HG03103 (cell line): ENCODE data around the gene DMRT1.

Experiments used
- ATAC-seq: cut with Tn5 transposase; IDR thresholded peaks from one replicate; pipeline ENCODE4 v1.9.1; 2021; ENCODE audit warnings: low read depth; ENCODE audit not compliant: unreplicated experiment

Gene DMRT1

DNA sequence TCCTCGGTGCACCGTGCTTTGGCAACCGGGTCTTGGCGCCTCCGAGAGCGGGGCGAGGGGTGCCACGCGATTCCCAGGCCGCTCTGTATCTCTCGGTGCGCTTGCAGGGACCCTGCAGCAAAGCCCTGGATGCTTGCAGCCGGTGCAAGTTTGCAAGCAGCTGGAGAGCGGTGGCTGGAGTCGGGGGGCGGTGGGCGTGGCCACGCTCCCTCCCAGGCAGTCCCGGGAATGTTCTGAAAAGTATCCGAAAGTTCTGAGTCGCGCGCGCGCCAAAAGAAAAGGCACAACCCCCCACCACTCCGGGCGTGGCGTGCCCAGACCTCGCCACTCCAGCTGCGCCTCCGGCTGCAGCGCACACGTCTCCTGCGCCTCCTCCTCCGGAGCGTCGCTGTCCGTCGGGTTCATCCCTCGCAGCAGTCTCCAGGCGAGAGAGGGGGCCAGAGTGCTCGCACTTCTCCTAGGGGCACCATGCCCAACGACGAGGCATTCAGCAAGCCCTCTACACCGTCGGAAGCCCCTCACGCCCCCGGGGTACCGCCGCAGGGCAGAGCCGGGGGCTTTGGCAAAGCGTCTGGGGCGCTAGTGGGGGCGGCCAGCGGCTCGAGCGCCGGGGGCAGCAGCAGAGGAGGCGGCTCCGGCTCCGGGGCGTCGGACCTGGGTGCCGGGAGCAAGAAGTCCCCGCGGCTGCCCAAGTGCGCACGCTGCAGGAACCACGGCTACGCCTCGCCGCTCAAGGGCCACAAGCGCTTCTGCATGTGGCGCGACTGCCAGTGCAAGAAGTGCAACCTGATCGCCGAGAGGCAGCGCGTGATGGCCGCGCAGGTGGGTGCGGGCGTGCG, at the start of gene DMRT1:
DMRT1 (plus strand) TSS at position 327 of the 839 bp plus-strand sequence; CDS start at position 469, 142 bp downstream.
- no peak for ATAC-seq

DNA sequence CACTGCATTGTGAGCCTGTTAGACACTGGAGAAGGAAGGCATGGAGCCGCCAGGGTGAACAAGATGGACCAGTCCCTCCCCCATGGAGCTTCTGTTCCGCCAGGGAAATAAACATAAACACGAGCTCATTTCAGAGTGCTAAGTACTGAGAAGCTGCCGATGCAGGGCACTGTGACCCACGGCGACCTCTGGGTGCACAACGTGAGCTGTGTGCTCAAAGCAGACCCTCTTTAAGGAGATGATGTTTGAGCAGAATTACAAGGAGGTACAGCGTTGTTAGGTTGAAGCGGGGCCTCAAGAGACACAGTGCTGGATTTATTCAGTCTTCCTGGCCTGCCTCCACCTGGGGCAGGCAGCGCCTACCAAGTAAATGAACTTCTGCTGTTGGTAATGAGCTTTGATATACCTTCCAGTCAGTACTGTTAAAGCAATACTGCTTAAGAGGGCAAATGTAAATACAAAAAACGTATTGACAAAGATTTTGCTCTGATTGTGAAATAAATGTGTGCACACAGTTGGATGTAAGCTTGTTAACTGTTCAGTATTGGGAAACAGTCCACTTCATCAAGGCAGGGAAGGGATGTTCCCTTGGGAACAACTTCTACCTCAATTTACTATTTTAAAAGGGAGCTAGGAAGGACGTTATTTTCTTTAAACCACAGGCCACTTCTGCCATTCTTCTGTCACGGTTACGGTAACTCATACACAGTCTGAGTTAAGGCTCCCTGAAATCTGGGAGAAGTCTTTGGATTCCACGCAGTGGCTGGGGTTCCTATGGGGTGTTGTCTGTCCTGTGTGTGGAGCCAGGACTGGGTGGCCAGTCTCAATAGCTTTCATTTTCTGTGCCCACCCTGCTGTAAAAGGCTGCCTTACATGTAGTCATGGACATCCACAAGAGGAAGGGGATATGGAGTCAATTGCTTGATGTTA, 48.9 kb upstream of the DMRT1 start:
- no peak for ATAC-seq

DNA sequence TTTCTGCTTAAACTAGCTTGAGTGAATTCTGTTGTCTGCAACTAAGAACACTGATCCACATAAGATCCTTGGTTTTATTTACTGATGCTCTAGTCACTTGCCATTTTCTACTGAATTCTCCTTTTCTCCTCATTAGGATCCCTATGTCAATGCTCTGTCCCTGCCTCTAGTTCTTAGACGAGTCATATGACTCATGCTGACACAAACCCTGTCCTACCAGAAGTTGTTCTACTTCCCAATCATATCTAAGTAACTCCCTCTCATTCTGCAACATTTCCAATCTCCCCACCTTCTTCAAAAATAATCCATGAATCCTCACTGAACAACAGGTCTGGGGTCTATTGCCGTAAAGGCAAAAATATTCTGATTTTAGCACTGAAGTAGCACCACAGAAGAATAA, 47.1 kb upstream of the DMRT1 start:
- ATAC-seq, result no peak

DNA sequence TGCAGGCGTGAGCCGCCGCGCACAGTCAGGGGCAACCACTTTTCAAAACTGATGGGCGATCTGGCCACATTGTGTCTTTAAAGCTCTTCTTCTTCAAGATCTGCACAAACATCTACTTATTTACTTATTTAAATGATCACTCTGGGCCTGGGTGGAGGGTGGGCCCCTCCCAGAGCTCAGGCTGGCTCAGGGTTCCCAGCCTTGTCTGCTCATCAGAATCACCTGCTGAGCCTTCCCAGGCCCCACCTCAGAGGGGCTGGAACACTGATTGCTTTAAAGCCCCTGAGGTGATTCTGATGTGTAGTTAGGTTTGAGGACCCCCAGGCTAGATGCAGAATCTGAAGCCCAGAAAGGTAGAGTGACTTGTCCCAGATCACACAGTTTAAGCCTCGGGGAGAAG, 45.6 kb upstream of the DMRT1 start:
- no peak for ATAC-seq

DNA sequence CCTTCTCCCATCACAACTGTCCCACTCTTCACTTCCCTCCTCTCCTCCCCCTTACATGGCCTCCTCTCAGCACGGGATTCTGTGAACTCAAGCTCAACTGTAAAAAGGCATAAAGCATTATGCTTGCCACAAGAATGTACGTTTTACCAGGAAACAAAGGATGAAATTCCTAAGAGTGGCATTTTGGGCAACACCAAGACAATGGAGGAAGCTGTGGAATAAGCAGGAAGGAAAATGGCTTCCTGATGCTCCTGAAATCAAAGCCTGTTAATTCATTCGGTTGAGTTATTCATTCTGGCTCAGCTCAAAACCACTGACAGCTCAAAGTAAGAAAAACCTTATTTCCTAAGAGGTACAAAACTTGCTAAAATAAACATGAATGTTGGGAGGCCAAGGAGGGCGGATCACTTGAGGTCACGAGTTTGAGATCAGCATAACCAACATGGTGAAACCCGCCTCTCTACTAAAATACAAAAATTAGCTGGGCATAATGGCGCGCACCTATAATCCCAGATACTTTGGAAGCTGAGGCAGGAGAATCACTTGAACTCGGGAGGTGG, 40.8 kb upstream of the DMRT1 start:
- no peak for ATAC-seq

DNA sequence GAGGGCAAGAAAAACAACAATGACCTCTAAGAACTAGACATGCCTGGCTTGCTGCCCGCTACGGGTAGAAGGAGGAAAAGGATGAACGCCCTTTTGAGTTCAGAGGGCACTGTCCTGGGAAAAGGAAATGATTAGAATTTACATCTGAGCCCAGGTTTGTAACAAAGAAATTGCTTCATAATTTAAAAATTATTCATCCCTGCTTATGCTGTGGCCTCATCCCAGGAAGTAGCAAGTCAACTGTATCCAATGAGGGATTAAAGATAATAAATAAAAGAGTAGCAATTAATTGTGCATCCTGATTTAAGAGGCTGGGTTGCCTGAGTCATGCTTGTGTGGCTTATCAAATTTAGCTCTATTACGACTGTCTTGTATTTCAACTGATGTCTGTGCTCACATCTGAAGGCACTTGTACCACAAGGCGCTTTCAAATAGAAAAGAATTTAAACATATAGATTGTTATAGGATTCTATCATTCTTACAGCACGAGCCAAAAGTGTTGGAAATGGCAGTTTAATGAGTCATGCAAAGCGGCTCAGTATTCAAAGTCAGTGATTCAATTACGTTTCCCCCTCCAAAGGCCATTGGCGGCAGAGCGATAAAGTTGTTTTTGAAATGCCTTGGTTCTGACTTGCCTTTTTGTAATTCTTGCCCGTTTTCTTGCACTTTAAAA, 40.0 kb upstream of the DMRT1 start:
- ATAC-seq, result no peak

DNA sequence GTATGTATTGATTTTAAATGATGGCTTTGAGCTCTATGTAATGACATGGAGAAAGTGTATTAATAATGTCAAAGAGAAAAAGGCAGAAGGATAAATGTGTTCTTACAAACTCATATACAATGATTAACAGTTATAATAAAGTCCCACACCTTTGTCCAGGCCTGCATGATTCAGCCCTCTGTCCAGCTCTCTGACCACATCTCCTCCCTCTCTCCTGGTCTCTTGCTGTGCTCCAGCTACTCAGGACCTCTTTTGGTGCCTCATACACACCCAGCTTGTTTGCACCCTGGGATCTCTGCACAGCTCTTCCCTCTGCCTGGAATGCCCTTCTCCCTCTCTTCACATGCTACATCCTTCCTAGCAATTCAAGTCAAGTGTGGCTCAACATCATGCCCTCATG, 37.5 kb upstream of the DMRT1 start:
- ATAC-seq, result no peak

DNA sequence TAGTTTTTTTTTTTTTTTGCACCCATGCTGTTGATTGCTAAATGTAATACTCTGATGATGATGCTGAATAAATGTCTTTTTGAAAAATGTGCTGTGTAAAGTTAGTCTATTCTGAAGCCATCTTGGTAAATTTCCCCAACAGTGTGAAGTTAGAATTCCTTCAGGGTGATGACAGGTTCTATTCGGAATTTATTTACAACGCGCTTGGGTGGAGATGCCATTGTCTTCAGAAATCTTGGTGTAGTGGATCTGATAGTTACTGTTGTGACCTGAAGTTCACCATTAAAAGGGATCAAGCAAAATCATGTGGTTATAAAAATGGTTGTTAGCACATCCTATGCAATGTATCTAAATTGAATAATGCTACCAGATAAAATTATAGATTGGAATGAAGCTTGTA, 36.3 kb upstream of the DMRT1 start:
- ATAC-seq, result no peak

DNA sequence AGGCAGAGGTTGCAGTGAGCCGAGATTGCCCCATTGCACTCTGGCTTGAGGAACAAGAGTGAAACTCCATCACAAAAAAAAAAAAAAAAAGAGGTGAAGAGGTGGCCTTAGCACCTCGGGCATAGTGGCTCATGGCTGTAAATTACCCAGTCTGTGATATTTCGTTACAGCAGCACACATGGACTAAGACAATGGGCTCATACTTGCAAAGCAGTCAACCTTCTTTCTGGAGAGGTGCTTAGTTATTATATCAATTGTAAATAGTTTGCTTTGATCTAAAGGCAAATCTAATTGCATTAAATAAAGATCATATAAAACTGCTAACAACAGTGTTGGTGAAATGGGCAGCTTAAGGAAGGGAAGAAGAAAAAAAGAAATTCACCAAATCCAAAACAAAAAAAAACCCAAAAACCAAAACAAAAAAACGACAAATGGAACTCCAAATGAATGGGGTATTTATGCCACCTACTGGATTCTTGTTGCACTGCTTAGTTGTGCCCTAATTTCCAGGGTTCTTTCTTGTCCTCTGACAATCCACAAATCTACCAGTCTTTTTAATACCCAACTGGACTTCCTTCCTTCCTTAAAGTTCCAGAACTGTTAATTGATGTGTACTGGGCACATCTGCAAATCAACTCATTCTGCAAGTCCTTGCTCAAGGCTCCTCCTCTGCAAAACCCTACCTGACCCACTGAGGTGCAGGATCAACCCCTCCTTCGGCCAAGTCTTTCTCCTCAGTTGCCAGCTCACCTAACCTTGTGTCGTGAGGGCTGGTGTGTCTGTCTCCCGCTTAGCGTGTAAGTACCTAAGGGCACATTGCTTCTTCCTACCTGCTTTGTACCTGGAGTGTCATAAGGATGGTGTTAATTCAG, 35.0 kb upstream of the DMRT1 start:
- no peak for ATAC-seq

DNA sequence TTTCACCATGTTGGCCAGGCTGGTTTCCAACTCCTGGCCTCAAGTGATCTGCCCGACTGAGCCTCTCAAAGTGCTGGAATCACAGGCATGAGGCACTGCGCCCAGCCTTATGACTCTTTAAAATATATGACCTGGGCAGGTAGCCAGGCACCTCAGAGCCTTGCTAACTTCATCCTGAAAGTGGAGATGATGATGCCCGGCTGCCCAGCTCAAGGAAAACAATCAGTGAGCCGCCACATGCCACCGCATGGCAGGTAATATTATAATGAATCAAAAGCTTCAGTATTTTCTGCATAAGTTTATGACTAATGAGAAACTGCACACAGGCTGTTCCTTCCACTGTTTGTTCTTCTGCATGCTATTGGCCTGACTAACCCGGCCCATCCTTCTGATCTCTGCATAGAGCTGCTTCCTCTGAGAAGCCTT, 30.4 kb upstream of the DMRT1 start:
- ATAC-seq, result no peak

DNA sequence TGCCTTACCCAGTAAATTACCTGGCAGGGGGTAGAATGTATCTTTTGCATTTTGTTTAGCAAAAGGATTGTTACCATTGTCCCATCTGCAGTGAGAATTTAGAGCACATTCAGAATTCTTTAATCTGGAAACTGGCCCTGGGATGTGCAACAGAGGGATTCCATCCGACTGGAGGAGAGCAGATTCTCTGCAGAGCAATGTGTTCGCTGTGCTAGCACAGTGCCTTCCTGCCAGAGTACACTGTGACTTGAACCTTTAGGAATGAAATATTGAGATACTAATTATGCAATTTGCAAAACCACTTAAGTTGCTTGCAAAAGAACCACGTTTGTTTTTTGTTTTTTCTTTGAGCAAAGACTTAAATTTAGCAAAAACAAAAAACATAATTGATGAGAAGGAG, 22.5 kb upstream of the DMRT1 start:
- no peak for ATAC-seq

DNA sequence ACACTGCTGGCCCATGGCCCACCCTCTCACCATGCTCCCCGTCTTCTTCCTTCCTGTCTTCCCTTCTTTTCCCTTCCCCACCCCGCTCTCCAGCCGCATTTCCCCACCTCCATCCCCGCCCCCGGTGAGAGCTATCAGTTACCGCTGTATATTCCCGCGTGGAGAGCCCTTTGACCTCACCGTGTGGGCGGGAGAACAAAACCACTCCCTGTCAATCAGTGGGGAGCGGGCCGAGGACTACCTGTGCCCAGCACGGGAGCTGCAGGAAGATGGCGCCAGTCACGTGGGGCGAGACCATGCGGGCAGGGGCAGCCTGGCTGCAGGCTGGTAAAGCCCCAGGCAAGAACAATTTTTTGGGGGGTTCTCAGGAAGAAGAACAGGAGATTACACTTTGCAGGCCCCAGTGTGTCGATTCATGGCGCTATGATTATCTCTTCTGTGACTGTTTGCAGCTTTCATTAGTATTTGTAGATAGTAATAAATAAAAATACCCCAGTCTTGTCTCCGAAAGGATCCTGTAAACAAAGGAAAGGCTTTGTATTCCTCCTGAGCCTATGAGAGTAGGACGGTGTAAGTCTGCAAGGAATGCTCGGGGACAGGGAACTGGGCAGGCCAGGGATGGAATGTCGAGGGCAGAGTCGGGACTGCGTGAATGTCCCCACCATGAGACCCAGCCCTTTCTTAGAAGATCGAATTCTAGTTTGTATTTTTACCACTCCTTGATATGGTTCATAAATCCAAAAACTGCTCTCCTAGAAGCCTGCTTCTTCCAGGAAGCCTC, 14.8 kb upstream of the DMRT1 start:
- ATAC-seq, result no peak

DNA sequence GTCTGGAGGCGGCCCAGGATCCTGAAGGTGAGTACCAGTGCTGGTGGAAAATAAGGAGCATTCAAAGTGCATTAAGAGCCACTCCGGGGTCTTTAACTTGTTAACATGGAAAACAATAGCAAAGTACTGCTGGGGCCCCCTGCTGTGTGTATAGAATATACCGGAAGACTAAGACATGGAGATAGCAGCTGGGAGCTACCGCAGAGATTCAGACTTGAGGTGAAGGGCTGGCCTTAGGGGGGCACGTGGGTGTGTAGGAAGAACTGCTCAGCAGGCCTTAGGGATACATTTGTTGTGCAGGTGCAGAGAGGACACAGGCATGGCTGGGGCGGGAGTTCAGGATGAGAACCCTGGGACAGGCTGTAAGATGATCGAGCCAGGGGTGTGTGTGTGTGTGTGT, 1.2 kb upstream of the DMRT1 start:
- no peak for ATAC-seq

DNA sequence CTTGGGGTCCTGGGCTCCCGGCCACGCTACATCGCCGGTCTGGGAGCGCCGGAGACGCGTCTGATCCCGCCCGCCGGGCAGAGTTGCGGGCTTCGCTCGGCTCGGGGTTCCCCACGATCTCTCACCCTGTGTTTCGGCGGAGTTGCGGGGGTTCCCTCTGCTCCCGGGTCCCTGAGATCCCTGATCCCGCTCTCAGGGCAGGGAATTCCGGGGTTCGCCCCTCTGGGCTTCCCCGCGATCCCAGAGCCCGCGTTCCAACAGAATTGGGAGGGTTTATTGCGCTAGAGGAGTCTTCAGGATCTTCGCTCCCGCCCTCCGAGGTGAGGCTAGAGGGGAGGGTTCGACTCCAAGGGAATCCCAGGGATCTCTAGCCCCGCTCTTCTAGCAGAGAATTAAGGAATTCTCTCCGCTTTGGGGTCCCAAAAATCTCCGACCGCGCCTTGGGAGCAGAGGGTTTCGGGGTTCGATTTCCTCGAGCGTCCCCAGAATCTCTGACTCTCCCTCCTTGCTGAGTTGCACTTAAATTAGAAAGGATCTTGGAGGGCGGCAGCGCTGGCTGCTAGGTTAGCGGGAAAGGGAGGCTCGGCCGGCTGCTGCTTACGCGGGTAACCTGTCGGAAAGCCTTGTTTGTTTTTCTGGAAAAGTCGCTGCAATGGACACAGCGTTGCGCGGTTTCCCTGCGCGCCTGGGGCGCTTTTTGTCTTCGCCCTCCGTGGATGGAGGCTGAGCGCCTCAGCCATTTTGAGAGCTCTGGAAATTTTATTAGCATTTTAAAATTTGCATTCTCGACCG, 1.3 kb downstream of the DMRT1 start:
- no peak for ATAC-seq

DNA sequence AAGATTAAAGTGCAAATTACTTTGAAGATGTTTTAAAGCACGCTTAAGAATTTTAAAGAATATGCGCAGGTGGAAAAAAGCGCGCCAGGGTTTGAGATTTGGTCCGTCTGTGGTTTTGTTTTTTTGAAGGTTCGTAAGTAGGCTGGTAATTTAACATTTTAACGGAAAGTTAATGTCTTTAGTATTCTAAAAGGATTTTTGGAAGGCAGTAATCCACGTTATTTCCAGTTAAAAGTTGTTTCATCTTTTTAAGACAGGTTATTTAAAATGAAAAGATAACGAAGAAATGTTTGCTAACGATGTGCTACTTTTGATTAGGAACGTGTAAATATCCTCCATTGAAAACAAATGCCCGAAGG, 1.9 kb downstream of the DMRT1 start:
- no peak for ATAC-seq

DNA sequence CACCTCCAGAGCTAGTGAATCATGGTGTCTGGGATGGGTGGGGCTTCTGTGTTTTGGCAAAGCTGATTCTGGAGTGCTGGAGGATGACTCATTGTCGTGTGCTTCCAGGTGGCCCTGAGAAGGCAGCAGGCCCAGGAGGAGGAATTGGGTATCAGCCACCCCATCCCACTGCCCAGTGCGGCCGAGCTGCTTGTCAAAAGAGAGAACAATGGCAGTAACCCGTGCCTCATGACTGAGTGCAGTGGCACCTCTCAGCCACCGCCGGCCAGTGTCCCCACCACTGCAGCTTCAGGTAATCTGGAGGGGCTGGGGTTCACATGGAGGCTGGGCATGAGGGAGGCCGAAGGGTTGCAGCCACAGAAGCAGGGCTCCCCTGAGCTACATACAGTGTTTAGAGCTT, 5.4 kb downstream of the DMRT1 start:
- no peak for ATAC-seq

DNA sequence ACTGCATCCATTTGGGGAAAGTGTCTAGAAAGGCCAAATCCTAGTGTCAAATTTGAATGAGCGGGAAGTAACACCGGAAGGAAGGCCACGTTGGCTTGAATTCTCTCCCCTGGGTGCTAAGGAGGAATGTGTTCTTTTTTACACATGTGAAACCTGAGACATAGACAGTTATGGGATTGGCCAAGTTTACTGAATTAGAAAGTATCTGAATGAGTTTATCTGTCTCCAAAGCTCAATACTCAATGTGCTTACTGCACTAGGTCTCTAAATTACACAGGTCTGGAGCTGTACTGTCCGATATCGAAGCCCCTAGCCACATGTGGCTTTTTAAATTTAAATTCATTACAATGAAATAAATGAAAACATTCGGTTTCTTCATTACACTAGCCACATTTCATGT, 6.0 kb downstream of the DMRT1 start:
- peak; percentile 85 for ATAC-seq

DNA sequence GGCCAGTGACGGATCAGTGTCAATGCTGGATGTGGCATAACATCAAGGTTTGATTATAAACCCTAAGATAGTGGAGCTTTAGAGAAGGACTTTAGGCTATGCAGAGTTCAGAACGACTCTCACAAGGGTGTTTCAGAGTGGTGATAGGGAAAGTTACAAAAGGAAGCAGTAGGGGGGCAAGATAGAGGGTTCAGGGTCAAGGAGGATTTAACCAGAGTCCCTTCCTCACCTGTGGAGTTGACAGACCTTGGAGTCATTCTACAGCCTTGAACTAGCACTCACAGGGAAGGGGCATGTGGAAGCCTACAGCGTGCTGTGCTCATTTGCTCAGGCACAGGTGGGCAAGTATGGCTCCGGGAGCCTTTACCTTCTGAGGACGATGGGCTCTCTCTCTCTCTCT, 7.9 kb downstream of the DMRT1 start:
- no peak for ATAC-seq
